Activated gamma-delta T cell treated with anti-CD3 and anti-CD28 coated beads, Interleukin-2, amount 50 U/mL, for 16 hours (primary cell): ENCODE measurements around the gene SULT1B1.

ENCODE experiments used
- DNase-seq: peaks from one replicate; pipeline ENCODE4 v3.0.0-alpha.2; 2020; ENCODE audit warnings: low read depth

SULT1B1 gene

DNA sequence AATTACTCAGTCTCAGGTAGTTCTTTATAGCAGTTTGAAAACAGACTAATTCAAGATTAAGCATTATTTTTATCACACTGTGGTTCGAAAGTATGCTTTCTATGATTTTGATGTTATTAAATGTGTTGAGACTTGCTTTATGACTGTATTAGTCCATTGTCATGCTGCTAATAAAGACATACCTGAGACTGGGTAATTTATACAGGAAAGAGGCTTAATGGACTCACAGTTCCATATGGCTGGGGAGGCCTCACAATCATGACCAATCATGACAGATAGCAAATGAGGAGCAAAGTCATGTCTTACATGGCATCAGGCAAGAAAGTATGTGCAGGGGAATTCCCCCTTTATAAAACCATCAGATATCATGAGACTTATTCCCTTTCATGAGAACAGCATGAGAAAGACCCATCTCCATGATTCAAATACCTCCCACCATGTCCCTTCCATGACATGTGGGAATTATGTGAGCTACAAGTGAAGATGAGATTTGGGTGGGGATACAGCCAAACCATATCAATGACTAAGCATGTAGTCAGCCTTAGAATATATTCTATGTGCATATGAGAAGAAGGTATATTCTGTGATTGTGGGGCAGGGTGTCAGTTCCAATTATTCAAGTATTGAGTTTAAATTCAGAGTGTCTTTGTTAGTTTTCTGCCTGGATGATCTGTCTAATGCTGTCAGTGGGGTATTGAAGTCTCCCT lies 62.7 kb downstream of the SULT1B1 start:
- DNase-seq = no peak

DNA sequence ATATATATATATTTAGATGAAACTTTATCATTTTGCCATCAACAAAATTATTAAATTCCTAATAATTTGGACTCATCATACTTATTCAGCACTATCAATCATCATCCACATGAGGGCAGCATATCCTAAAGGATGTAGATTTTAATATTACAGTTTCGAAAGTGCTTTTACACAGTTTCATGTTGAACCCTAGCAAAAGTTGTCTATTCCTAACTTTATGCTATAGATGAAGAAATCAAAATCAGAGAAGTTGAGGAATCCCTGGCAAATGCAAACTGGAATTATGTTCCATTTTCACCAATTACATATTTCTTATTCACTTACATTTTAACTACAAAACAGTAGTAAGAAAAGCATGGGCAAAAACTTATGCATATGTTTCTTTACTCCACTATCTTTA lies 70.8 kb downstream of the SULT1B1 start:
- DNase-seq = no peak

DNA sequence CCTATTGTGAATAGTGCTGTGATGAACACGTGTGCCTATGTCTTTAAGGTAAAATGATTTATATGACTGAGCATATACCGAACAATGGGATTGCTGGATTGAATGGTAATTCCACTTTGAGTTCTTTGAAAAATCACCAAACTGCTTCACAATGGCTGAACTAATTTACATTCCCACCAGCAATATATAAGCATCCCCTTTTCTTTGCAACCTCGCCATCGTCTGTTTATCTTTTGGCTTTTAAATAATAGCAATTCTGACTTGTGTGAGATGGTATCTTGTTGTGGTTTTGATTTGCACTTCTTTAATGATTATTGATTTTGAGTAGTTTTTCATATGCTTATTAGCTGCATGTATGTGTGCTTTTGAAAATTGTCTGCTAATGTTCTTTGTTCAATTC lies 75.6 kb downstream of the SULT1B1 start:
- DNase-seq = no peak
